Stimulated activated CD4-positive, alpha-beta T cell treated with anti-CD3 and anti-CD28 coated beads, Interleukin-12 subunit alpha, Interleukin-12 subunit beta, amount 100 ng/mL, for 48 hours (primary cell): Measurements from ENCODE around the gene NUBP1.

Experiments used
- DNase-seq, 3 donors: peaks; one replicate each; pipeline ENCODE4 v3.0.0-alpha.2; 2020; ENCODE audit warnings: low read depth in 2 of 3, low spot score in 1 of 3

Gene NUBP1

DNA sequence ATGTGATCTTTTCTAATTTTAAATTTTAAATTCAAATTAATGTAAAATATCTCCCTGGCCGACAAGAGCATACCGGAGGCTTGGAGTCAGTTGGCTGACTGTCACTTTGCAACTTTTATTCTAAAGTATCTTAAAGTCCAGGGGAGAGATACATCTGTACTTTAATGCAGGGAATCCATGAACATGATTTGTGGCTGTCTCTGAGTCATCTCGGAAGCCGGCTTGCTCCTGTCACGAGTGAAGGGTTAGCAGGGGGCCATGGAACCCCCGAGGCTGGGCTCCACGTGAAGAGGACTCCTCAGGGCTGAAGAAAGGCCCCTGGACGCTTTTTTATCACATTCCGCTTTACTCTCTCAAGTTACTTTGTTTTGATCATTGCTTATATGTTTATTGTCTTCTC lies 61.7 kb downstream of the NUBP1 start:
- DNase-seq: no peak

DNA sequence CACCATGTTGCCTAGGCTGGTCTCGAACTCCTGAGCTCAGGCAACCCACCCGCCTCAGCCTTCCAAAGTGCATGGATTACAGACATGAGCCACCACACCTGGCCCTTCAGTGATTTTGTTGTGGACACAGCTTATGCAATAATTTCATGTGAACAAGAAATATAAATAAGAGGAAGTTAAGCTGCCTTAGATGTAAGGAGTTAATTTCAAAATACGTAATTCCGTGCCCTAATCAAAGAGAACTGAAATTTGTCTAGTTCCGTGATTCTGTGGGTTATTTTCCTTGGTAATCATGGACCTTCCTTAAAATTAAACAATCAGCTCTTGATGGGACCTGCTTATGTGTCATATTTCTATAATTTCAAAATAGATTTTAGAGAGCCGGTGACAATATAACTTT lies 63.1 kb downstream of the NUBP1 start:
- DNase-seq: no peak

DNA sequence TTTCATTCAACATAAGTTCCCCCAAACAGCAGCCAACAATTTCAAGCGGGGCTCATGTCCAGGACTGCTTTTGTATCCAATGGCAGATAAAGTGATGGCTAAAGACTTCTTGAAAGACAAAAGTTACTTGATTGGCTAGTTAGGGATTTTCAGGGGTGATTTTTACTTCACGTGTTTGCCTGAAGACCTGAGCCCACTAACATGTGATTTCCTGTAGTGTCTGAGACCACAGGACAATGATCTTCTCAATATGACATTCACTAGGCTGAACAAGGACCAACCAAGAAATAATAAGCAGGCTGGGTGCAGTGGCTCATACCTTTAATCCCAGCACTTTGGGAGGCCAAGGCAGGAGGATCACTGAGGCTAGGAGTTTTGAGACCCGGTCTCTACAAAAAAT lies 64.6 kb downstream of the NUBP1 start:
- DNase-seq: no peak

DNA sequence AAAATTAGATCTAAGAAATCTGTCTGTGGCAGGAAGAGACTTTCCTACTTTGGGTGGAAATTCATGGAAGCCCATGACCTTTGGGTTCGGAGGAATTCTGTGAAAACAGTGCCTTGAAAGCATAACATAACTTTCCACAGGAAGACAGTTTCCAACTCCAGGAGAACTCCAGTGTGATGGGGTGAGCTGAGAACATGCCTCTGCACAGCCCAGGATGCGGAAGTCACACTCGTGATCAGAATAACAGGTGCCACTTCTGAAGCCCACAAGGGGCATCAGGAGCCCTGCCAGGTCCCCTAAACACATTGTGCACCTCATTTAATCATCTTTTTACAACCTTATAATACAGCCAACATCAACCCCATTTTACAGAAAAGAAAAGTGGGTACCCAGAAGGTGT lies 65.2 kb downstream of the NUBP1 start:
- no peak for DNase-seq

DNA sequence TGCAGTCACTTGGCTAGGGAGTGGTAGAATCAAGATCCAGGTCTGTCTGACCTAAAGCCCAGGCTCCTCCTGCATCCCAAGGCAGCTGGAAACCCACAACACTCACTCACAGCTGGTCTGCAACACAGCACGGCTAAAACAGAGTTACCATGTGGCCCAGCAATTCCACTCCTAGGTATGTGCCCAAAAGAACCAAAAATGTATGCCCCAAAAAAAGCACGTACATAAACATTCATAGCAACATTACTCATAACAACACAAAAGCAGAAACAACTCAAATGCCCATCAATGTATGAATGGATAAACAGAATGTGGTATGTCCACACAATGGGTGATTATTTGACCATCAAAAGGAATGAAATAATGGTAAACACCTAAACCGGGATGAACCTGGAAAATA lies 66.1 kb downstream of the NUBP1 start:
- DNase-seq: no peak

DNA sequence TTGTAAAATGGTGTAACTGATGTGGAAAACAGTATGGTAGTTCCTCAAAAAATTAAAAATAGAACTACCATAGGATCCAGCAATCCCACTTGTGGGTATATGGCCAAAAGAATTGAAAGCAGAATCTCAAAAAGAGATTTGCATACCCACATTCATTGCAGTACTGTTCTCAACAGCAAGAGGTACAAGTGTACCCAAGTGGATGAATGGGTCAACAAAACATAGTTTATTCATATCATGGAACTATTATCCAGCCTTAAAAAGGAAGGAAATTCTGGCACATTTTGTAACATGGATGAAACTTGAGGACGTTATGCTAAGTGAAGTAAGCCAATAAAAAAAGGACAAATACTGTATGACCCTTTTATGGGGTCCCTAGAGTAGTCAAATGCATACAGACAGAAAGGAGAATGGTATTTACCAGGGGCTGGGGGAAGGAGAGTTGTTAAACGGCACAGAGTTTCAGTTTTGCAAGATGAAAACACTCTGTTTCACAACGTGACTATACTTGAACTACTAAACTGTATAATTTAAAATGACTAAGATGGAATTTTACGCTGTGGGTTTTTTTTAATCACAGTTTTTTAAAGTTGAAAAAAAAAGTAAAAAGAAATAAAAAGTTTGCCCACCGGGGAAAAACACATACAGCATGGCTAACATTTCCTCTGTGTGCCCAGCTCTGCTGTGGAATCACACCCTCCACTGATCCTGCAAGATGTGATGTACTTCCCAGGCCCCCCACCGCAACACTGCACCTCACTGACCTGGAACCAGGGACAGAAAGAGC lies 68.9 kb downstream of the NUBP1 start:
- no peak for DNase-seq

DNA sequence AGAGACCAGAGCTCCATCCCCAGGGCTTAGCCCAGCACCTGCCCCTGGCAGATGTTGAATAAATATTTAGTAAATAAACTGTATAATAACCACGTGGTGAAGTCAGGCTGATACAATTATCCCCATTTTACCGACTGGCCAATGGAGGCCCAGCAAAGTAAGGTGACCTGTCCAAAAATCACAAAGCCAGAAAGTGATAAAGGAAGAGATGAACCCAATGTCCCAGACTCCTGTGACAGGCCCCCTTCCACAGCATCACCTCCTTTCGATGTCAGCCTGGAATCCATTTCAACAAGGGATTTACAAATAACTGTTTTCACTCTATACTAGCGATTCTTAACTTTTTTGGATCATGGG lies 69.4 kb downstream of the NUBP1 start:
- no peak for DNase-seq

DNA sequence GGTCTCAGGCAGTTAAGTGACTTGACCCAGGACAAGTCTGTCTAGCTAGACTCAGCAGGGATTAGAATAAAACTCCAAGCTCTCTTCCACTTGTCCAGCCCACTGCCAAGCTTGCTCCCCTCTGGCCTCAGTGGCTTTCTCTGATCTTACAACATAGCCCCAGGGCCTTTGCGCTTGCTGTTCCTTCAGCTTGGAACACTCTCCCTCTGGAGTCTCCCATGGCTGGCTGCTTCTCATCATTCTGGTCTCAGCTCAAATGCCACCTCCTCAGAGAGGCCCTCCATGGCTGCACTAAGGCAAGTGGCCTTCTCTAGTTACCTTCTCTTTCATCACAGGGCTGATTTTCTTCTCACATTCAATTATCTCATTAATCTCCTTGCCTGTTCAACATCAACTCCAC lies 73.9 kb downstream of the NUBP1 start:
- no peak for DNase-seq

DNA sequence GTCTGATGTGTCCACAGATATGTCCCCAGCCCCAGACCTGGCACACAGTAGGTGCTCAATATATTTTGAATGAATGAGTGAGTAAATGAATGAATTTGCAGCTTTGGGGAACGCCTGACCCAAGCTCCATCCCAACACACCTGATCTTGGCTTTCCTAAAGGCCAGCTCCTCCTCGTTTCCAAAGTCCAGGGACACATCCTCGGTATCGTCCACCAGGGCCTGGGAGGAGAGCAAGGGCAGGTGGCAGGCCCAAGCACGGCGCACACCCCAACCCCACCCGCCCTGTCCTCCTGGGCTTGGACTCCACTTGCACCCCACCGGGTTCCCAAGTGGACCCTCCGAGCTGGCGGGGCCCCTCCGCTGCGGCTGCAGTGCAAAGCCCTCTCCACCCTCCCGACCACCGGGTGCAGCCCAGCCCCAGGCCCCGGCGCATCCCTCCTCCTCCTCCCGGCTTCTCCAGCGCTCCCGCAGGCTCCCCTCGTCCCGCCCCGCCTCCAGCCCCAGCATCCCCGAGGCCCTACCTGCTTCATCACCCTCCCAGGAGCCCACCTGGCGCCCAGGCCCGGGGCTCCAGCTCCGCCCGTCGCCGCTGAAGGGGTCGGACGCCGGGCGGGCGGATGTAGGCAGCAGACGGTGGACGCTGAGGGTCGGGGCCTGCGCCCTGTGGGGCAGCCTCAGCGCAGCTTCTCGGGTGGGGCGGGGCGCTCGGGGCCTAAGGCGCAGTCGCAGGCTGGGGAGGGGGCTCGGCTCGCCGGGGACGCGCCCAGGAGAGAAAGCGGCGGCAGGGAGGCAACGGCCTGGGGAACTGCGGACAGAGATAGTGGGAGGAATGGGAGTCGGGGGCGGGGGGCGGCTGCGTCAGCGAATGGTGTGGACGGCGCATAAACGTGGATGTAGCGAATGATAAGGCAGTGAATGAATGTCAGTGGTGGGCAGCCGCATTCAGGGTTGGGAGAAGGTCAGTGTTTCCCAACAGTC lies 74.6 kb downstream of the NUBP1 start, which contains the start of gene TVP23A:
Gene TVP23A, minus strand, starts transcription at position 832 of the 979 bp plus-strand sequence. Its CDS starts 301 bp downstream, at position 531.
- no peak for DNase-seq
